Right ventricle myocardium inferior (tissue), 1 donor: Measurements from ENCODE around the gene NCAM1. TPM values are rescaled to one million over a fixed set of nuclear protein-coding genes. Genes with fewer than 3 reads are reported as not detected.

ENCODE experiments used
- ATAC-seq: fragments of 200-7000 bp; cut with Tn5 transposase; one replicate; pipeline ENCODE4 v1.9.1; 2020; ENCODE audit warnings: mild to moderate bottlenecking, moderate library complexity
- DNase-seq: peaks from one replicate; pipeline ENCODE4 v3.0.0; 2021; ENCODE audit errors: missing footprints
- intact Hi-C: fragments of 100-400 bp; cut with DNase I; formaldehyde crosslinking; loops from one replicate; pipeline ENCODE4 v1.11.0; 2022
- total RNA-seq: library from RNA; stranded (reverse); fragmentation: NEBNext Ultra II Directional; extraction: Animal tissue kit (Norgen Biotek cat#: 25700); gene quantifications from one replicate; pipeline ENCODE4 v1.2.1, GENCODE V29; 2021
- donor health status: DM: no; HTN: yes; CAD: no; lungs with severe emphysema.

The NCAM1 gene
- total RNA-seq, 1 donor from 2014 or later = 250 TPM

DNA sequence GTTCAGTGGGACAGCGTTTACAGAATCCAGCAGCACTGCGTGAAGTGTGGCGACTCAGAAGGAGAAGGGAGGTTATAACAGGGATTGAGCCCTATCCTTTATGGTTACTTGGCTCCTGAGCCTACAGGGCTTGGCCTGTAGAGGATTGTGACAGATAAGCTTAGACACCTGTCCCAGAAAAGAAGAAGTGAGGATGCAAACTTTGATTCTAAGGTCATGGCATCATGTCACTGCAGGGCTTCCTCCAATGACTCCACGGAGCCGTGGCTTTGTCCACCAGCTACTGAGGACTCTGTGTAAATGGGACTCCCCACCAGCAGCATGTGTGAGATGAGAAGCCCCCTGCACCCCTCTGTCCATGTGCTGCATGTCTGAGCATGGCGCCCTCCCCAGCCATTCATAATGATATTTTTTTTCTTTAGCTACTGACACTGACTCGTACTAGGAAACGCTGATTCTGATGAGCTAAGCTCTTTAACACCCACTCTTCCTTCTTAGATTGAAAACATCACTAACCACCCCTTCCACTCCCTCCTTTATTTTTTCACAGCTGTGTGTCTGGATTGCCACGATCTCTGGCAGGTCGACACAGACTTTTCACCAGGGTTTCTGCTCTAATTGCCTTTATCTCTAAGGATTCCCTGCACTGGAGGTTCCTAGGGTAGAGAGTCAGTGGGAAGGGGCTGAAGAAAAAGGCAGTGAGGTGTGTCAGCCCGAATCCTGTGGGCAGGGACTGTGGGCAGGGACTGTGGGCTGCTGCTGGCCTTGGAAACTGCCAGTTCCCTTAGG lies 287.7 kb downstream of the NCAM1 start:
- ATAC-seq (no peak), DNase-seq (no peak)
- intact Hi-C loops = loop anchor here (5.0 kb wide), 1 partner anchor 37 kb away; no protein-coding TSS in a partner anchor

DNA sequence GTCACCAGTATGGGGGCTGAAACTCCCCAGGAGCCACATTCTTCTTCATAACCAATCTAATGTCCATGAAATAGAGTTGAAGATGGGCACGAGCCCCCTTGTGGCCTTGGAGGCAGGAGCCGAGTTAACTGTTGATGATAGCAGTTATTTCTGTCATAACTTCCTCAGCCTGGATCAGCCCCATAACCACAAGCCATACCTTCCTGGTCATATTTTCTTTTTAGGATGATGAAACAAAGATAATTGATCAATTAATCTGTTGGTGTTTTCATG lies 288.2 kb downstream of the NCAM1 start:
- ATAC-seq (peak; percentile 29), DNase-seq (no peak)
- intact Hi-C loops = loop anchor here (5.0 kb wide), 1 partner anchor 37 kb away; no protein-coding TSS in a partner anchor

DNA sequence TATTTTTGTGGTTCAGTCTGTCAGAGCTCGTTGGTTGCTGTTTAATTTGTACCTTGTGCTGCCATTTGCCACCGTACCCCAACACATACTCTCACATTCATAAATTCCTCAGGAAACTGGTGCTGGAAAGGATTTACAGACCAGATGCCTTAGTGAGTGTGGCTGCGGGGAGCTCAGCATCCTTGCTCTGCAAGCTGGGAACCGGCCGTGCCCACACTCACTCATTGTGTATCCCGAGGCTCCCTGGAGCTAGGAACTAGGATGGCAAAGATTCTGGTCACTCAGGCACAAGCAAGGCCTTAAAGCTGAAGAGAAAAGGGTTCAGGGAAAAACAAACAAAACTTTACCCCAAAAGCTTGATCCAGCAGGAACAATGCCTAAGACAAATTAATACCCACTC lies 288.6 kb downstream of the NCAM1 start:
- DNase-seq (no peak), ATAC-seq (no peak)
- intact Hi-C loops = loop anchor here (5.0 kb wide), 1 partner anchor 37 kb away; no protein-coding TSS in a partner anchor

DNA sequence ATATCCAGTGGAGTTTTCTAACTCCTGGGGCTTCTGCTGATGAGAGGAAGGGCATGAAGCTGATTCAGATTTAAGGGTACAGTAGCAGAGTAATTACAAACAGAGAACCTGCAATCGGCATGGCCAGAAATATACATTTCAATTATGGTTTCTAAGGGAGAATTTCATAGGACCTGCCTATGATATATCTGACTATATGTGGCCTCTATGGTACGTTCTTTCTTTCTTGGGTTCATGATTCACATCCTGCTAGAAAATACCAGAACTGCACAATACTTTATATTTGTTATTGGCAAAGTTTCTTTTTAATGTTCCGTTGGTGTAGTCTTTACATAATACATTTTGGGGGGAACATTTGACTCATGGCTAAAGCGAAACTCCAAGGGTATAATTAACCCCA lies 290.1 kb downstream of the NCAM1 start:
- intact Hi-C loops = no loop called here
- no peak for ATAC-seq
- DNase-seq = no peak

DNA sequence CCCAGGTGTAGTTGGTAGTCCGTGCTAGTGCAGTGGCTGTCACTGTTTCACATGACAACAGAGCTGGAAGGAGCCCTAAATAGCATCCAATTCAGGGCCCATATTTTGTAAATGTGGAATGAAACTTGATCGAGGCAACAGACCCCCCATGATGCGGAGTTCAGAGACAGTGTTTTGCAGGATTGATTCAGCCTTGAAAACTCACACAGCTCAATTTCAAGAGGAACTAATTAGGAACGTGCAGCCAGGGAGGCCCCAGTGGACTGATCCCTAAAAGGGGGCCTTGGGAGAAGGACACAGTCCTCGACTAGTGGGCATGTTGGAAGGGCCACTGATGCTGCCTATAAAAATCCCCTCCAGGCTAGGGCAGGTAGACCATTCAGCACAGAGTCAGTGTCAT lies 292.2 kb downstream of the NCAM1 start:
- ATAC-seq (no peak), DNase-seq (no peak)
- intact Hi-C loops = no loop called here

DNA sequence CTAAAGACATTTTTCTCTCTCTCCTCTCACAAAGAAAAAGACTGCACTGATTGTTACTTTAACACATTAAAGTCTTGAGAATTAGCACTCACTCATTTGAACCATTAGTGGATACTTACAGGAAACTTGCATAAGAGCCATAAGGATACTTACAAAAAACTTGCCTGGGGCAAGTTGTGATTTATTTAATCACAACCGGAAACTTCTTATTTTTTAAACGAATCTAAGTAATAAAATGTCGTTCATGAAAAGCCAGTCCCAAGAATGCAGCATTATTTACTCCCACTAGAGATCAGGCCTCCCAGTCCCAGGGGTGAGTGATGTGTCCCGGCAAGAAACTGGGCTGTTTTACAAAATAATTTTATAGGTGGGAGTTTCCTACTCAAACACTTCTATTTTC lies 293.9 kb downstream of the NCAM1 start:
- DNase-seq (no peak), ATAC-seq (no peak)
- intact Hi-C loops = no loop called here

DNA sequence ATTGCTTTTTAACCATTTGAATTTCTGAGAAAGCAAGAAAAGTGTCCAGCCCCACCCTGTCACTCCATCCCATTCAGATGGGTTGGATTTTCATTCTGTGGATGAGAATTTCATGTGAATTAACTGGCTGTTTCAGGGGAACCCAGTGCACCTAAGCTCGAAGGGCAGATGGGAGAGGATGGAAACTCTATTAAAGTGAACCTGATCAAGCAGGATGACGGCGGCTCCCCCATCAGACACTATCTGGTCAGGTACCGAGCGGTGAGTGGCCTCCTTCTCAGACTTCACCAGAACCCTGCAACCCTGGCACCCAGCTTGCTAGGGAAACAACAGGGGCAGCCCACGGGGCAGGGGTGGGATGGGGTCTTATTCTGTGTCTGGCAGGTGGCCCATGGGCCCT lies 294.5 kb downstream of the NCAM1 start:
- ATAC-seq (no peak), DNase-seq (no peak)
- intact Hi-C loops = no loop called here

DNA sequence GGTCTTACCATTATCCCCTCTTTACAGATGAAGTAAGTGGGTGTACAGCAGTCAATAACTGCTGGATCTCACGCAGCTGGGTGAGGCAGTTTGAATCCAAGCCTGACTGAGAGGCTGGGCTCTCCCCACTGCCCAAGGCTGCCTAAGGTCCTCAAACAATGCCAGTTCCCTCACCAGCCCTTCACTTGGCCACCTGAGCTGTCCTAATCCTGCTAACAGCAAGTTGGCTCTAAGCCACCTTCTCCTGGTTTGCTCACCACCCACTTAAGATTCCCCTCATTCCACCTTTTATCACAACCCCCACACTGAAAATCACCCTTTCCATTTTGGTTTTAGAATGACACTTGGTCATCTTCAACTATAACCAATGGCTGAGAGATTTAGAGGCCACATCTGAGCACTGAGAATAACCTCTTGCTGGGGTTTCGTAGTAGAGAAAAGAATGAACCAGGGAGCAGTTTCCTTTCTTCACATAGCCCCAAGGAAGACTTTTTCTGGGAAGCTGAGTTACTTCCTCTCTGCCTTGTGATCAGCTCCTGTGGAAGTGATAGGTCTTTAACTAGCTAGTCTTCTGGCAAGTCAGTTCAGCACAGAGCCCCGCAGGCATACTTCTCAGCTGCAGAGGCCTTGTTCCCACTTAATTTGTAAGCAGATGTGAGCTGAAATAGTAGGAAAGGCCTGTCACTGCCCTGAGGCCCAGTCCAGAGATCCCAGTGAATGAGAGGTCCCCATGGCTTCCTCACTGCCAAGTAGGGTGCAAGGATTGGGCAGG lies 295.4 kb downstream of the NCAM1 start:
- DNase-seq = no peak
- intact Hi-C loops = no loop called here

DNA sequence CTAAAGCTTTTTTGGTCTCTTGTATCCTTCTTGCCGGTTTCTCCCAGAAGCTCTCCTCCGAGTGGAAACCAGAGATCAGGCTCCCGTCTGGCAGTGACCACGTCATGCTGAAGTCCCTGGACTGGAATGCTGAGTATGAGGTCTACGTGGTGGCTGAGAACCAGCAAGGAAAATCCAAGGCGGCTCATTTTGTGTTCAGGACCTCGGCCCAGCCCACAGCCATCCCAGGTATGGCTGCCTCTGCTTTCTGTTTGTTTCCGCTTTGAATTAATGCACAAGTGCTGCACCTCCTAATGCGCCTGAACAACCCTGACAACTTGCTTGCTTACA lies 298.8 kb downstream of the NCAM1 start:
- DNase-seq (no peak), ATAC-seq (no peak)
- intact Hi-C loops = loop anchor here (10.0 kb wide), 1 partner anchor 425 kb away; no protein-coding TSS in a partner anchor

More for the DNA sequence above, 295.4 kb downstream of the NCAM1 start:
- peak; percentile 87 for ATAC-seq

DNA sequence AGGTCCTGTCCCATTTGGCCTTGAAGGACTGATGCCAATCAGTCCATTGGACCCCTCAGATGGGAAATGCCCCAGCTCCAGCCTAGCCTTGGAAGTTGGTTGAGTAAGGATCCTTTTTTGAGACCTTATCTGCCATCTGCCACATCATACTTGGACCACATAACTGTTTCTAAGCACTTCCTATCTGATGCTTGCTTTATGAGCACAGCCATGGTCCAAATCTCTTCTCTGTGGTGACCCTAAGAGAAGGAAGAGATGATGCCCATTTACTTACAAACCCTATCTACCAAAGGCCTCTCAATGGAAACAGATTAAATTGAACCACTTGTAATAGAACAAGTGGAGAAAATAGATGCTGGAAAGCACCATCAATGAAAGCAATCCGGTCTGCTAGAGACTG lies 299.3 kb downstream of the NCAM1 start:
- intact Hi-C loops = loop anchor here (10.0 kb wide), 1 partner anchor 426 kb away; no protein-coding TSS in a partner anchor
- ATAC-seq = no peak
- no peak for DNase-seq

DNA sequence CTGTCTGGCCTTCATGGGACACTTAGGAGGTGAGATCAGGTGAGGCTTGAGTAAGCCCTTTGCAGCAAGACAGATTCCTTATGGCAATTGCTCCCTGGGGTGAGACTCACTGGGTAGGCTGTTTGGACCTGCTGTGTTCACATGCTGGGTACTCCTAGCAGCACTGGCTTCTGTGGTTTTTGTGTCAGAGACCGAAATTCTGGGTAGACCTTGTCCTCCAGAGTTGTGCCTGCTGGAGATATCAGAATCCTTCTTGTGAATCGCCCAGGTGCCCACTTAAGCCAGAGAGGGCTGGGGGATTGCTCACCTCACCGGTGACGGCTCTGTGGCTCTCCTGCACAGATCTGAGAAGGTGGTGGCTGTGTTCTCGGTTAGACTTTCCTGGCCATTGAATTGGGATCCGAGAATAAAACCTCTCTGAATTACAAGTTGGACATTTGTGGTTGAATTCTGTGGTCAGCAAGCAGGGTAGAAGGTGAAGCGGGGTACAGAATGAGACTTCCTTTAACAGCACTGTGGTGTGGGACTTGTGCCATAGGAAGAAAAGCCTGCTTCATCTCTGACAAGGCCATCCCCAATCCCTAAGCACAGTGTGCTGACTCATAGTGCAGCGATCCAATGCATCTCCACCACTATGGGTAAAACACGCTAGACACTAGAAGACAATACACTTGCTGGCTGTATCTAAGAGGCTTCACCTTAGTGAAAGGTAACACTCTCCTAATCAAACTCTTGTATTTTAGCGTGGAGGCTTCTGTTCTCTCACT lies 300.7 kb downstream of the NCAM1 start:
- DNase-seq (no peak), ATAC-seq (peak; percentile 53)
- intact Hi-C loops = loop anchor here (10.0 kb wide), 1 partner anchor 427 kb away; no protein-coding TSS in a partner anchor

DNA sequence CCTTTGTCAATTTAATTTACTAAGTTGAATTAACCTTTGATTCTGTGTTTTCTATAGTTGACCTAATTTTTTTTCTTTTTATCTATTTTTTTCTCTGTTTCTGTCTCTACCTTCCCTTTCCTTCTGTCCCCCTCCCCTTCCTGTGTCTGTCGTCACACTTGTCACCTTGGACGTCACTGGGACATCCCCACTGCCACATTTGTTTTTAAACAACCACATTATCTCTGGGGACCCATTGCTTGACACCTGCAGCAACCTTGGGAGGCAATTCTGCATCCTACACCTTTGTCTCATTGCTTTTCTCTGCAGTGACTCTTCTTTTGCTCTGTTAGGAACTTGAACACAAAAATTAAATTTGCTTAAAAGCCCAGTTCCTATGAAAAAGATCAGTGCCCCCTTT lies 301.4 kb downstream of the NCAM1 start:
- no peak for DNase-seq
- intact Hi-C loops = loop anchor here (10.0 kb wide), 1 partner anchor 428 kb away; no protein-coding TSS in a partner anchor
- ATAC-seq = no peak

DNA sequence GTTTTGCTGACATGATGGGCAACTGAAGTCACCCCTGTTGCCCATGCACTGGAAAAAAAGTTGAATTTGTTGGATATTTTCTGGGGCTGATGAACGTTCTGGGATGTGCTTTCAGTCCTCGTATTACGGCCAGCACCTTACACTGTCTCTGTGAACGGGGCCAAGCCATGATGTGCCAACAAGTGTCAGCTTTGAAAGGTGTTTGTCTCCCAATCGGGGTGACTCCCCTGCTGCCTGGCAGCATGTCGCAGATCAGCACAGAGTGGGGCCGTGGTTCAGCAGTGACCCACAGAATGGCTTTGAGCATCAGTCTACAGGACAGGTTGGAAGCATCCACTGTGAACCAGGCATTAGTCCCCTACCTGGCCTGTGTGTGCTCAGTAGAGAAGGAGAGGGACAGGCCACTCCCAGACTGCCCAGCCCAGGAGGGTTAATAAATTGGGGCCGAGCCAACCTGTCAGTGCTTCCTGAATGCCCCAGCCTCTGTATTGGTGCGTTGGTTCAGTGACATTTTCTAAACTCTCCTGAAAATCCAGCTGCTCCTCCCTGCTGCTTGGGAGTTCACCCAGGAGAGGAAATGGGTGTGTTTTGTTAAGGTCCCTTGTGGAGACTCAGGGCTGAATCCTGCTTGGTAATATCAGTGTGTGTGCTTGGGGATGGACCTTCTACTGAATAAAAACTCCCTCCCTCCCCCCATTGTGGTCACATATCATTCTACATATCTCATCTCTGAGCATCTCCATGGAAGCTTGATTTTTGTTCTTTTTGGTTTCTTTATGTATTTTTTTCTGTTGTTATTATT lies 302.4 kb downstream of the NCAM1 start:
- ATAC-seq = peak; percentile 29
- intact Hi-C loops = loop anchor here (10.0 kb wide), 1 partner anchor 429 kb away; no protein-coding TSS in a partner anchor
- DNase-seq = no peak

DNA sequence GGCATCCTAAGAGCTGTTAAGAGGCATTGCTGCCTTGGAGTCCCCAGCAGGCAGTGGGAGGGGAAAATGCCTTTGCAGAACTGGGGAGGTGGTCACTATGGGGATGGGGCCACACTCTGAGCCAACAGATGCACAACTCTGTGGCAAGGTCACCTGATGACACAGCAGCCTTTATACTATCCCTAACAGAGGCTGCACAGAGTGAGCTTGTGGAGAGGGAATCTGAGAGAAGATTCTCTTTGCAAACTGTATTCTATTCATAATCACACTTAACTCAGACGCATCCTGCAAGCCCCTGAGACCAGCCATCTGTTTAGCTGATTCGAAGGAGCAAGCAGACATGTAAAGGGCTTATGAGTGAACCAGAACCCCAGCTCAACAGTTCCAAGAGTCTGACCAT lies 304.1 kb downstream of the NCAM1 start:
- intact Hi-C loops = loop anchor here (10.0 kb wide), 1 partner anchor 431 kb away; no protein-coding TSS in a partner anchor
- no peak for ATAC-seq
- DNase-seq = no peak

DNA sequence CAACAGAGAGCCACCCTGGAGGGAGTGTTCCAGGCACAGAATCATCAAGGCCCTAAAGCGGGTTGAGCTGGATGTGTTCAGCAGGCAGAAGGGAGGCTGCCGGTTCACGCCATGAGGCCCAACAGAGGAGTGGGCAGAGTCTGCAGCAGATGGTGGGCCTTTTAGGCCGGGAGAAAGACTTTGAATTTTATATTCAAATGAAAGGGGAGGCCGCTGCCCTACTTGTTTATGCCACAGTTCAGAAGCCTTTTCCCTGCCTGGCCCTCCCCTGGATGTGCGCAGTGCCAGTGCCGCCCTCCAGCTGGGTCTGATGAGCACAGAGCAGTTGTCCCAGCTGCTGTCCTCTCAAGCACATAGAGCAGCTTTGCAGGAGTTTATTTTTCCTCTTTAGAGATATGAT lies 306.3 kb downstream of the NCAM1 start:
- DNase-seq = no peak
- no peak for ATAC-seq
- intact Hi-C loops = loop anchor here (10.0 kb wide), 1 partner anchor 433 kb away; no protein-coding TSS in a partner anchor

DNA sequence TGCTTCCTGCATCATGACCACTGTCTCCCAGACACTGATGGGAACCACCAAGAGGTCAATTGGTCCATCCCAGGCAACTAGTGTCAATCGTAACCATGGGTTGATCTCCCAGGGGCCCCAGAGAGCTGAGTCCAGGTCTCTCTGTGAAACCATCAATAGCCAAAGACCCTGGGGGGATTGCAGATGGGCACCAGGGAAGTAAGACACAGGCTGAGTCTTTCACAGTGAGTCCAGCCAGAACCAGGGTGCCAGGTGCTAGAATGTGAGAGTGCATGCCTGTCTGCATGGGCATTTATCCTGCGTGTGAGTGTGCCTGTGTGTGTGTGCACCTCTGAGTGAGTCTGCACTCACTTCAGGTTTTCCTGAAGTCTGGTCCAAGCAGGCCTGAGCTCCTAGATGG lies 307.9 kb downstream of the NCAM1 start:
- intact Hi-C loops = loop anchor here (10.0 kb wide), 1 partner anchor 434 kb away; no protein-coding TSS in a partner anchor
- ATAC-seq = no peak
- DNase-seq = no peak

DNA sequence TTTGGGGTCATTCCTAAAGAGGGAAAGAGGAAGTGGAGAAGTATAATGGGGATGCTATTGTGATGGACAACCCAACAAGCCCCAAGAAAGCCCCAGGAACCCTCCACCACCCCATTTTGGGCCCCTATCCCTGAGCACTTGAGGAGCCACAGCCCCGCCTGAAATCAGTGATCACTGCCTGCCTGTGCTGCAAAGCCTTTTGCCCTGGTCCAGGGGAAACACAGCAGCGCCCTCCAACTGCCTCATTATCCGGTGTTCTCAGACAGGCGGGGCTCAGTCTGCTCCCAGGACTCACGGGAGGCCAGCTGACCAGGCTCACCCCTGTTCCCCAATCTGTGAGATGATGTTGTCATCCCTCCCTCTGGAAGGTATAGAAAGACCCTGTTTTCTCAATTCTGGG lies 308.4 kb downstream of the NCAM1 start:
- DNase-seq (no peak), ATAC-seq (no peak)
- intact Hi-C loops = loop anchor here (10.0 kb wide), 1 partner anchor 435 kb away; no protein-coding TSS in a partner anchor

DNA sequence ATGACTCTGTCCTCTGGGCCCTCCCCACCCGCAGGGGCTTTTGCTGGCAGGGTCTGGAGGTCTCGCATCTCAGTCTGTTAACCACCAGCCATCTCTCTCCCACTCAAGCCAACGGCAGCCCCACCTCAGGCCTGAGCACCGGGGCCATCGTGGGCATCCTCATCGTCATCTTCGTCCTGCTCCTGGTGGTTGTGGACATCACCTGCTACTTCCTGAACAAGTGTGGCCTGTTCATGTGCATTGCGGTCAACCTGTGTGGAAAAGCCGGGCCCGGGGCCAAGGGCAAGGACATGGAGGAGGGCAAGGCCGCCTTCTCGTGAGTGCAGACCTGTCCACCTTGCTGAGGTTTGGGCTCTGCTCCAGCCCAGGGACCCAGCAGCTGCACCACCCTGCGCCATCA lies 308.9 kb downstream of the NCAM1 start:
- ATAC-seq = no peak
- intact Hi-C loops = no loop called here
- no peak for DNase-seq
